ENCODE results near the gene GKN1.
"Not testable (repeated sequence)": the region's sequence is repeated elsewhere in the genome, so short reads cannot be mapped to it uniquely, and the experiment has no call there.

Gene GKN1

GRCh38 chr2:68974251-68974650 lies at the start of gene GKN1:
TSS of gene GKN1 (plus strand) at chr2:68974636. CDS start at chr2:68974678, 42 bp downstream.
- DNase-seq (ENCODE audit: low read depth, low spot score): no peak

- peak; percentile 42 for DNase-seq (ENCODE audit: low read depth, low spot score)
Measured at GRCh38 chr2:68925295-68925896, 49.0 kb upstream of the GKN1 start.

DNA sequence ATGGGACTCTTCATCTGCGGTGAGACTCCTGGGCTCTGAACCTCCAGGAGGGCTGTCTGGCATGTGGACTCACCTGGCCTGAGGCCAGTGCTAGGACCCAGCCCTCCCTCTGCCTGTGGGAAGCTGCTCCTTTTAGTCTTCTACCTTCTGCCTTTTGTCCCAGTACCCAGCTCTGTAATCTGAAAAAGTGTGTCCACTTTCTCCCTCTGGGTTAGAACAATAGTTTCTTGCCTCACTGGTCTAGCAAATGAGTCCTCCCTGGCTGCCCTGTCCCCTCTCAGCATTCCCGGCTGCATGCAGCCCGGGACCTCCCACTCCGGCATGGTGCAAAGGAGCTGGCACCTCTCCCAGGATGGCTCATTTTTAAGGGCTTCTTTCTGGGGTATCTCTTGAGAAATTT lies 47.6 kb upstream of the GKN1 start:
- DNase-seq (ENCODE audit: low read depth, low spot score): peak; percentile 56

DNA sequence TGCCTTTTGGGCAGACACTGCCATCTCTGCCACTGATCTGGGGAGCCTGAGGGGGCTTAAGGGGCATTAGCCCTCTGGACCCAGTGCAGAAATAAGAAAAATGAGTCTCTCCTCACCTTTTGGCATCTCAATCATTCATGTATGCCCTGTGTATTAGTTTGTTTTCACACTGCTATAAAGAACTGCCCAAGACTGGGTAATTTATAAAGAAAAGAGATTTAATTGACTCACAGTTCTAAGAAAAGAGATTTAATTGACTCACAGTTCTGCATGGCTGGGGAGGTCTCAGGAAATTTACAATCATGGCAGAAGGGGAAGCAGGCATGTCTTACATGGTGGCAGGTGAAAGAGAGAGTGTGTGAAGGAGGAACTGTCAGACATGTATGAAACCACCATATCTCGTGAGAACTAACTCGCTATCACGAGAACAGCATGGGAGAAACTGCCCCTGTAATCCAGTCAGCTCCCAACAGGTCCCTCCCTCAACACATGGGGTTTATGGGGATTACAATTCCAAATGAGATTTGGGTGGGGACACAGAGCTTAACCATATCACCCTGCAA lies 43.2 kb upstream of the GKN1 start:
- no peak for DNase-seq (ENCODE audit: low read depth, low spot score)

GRCh38 chr2:68931799-68932198 lies 42.6 kb upstream of the GKN1 start:
- no peak for DNase-seq (ENCODE audit: low read depth, low spot score)

- no peak for DNase-seq (ENCODE audit: low read depth, low spot score)
Measured at GRCh38 chr2:68932402-68932801, 42.0 kb upstream of the GKN1 start.

GRCh38 chr2:68934021-68934420 lies 40.4 kb upstream of the GKN1 start:
- DNase-seq (ENCODE audit: low read depth, low spot score): no peak

GRCh38 chr2:68935471-68935870 lies 39.0 kb upstream of the GKN1 start:
- DNase-seq (ENCODE audit: low read depth, low spot score): no peak

- no peak for DNase-seq (ENCODE audit: low read depth, low spot score)
Measured at GRCh38 chr2:68936427-68936826, 38.0 kb upstream of the GKN1 start.

GRCh38 chr2:68936889-68937288 lies 37.5 kb upstream of the GKN1 start:
- DNase-seq (ENCODE audit: low read depth, low spot score): no peak

DNA sequence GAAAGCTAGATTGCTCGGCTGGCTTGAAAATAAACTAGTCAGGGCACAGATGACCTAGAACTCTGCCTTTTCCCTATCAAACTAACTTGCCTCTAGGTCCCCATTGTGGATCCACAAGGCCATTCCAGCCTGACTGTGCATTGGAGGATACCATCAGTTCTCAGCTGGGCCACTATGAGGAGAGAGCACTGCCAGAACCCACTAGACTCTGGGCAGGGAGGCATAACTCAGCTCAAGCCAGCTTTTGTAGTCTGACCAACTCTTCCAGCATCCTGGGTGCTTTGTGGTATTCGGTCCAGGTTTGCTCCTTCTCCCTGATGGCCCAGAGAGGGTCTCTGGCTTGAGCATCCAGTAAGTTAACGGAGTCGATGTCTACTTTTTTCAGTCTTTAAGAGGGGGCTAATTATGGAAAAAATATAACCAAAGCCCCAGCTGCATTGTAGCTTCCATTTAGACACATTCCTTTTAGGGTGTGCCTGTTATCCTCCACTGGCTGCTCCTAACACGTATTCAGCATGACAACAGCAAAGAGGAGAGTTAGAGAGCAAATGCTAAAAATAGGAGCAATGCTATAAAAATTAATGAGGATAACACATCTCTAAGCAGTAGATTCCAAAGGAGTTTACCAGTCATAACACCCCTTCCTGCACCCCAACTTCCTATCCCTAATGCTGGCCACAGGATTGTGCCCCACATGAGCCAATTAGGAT lies 36.9 kb upstream of the GKN1 start:
- DNase-seq (ENCODE audit: low read depth, low spot score): no peak

DNA sequence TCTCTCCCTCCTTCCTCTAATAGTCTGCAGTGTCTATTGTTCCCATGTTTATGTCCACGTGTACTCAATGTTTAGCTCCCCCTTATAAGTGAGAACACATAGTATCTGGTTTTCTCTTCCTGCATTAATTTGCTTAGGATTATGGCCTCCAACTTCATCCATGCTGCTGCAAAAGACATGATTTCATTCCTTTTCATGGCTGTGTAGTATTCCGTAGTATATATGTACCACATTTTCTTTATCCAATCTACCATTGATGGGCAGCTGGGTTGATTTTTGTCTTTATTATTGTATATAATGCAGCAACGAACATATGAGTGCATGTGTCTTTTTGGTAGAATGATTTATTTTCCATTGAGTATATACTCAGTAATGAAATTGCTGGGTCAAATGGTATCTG lies 35.5 kb upstream of the GKN1 start:
- no peak for DNase-seq (ENCODE audit: low read depth, low spot score)

DNA sequence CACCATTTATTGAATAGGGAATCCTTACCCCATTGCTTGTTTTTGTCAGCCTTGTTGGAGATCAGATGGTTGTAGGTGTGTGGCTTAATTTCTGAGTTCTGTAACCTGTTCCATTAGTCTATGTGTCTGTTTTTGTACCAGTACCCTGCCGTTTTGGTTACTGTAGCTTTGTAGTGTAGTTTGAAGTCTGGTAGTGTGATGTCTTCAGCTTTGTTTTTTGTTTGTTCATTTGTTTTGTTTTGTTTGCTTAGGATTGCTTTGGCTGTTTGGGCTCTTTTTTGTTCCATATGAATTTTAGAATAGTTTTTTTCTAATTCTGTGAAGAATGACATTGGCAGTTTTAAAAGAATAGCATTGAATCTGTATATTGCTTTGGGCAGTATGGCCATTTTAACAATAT lies 34.5 kb upstream of the GKN1 start:
- no peak for DNase-seq (ENCODE audit: low read depth, low spot score)

- no peak for DNase-seq (ENCODE audit: low read depth, low spot score)
Measured at GRCh38 chr2:68940369-68940768, 34.1 kb upstream of the GKN1 start.

DNA sequence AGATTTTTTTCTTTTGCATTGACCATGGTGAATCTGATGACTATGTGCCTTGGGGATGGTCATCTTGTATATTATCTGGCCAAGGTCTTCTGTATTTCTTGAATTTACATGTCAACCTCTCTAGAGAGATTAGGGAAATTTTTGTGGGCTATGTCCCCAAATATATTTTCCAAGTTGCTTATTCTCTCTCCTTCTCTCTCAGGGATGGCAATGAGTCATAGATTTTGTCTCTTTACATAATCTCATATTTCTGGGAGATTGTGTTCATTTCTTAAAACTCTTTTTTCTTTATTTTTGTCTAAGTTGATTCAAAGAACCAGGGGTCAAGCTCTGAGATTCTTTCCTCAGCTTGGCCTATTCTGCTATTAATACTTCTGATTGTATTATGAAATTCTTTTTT lies 31.6 kb upstream of the GKN1 start:
- no peak for DNase-seq (ENCODE audit: low read depth, low spot score)

DNA sequence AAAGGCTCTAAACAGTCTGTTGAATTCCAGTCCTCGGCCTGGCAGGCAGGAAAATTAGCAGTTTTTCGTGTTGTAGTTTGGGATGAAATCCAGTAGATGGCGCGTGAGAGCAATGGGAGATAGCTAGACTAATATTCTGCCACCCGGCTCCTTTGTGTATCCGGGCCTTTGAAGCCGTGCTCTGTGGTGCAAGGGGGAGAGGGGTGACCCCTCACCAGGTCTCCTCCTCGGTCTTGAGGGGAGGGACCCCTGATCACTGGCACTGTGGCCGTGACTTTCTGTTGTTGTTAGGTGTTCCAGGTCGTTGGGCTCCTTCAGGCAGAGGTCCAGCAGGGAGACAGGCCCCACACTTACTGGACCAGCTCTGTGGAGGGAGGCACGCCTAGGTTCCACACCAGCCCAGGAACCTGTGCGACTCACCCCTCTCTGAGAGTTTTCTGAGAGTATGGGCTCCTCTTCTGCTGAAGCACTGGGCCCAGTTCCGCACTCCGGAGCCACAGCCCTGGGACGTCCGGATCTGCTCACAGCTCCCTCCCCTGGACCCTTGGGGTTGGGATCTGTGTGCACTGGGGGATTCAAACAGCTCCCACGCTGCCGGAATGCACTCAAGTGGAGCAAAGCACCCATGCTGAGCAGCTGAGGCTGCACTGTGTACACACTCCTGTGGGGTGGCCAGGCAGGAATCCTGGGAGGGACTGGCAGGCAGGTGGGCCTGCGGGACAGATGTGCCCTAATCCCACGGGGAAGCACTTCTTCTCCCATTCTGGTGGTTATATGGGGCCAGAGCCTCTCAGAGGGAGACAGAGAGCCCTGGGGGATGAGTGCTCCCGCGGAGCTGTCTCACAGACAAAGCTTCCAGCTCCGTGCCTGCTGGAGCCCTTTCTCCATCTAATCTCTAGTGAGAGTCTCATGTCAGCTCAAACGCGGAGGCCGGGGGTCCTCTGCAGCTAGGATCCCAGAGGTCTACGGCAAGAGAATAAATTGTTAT lies 30.6 kb upstream of the GKN1 start:
- DNase-seq (ENCODE audit: low read depth, low spot score): peak; percentile 86

GRCh38 chr2:68946117-68946516 lies 28.3 kb upstream of the GKN1 start:
- no peak for DNase-seq (ENCODE audit: low read depth, low spot score)

GRCh38 chr2:68948710-68949109 lies 25.7 kb upstream of the GKN1 start:
- no peak for DNase-seq (ENCODE audit: low read depth, low spot score)

DNA sequence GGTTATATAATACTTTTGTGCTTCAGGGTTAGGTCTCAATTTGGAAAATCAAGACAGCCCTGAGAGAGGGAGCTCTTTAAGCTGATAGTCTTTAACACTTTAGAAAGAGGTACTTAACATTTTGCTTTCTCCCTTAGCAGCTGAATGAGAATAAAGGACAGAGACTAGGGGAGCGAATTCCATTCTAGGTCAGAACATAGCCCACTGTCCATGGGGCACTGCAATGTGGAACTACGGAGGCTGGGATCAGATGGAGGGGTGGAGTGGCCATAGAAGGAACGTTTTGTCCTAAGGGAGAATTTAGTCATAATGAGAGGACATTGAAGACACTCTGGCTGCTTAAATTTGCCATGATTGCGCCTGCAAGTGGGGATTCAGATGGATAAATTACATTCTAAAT lies 22.5 kb upstream of the GKN1 start:
- DNase-seq (ENCODE audit: low read depth, low spot score): no peak

GRCh38 chr2:68952887-68953521 lies 21.4 kb upstream of the GKN1 start, which contains the start of gene GKN2:
TSS of gene GKN2 (minus strand) at chr2:68952893. CDS start at chr2:68952861, 32 bp downstream.
- no peak for DNase-seq (ENCODE audit: low read depth, low spot score)

DNA sequence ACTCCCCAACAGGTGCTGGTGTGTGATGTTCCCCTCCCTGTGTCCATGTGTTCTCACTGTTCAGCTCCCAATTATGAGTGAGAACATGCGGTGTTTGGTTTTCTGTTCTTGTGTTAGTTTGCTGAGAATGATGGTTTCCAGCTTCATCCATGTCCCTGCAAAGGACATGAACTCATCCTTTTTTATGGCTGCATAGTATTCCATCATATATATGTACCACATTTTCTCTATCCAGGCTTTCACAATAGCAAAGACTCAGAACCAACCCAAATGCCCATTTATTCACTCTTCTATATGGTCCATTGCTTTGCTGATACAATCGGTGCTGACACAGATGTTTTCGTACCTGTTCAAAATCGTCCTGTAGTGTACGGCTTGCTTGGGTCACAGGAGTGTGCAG lies 19.0 kb upstream of the GKN1 start:
- DNase-seq (ENCODE audit: low read depth, low spot score): not testable (repeated sequence)
